K562 (cell line): ENCODE data around the gene ZNF319. TPM values are rescaled to one million over a fixed set of nuclear protein-coding genes. Genes with fewer than 3 reads are reported as not detected.

ENCODE experiments used
- AFF4 ChIP-seq: sonication (generic); formaldehyde crosslinking; IDR thresholded peaks from 2 replicates; pipeline ENCODE4 v1.8.0; 2023; ENCODE audit warnings: mild to moderate bottlenecking, missing genetic modification reagents
- FOXM1 ChIP-seq, 2 experiments: fragments of 450-650 bp in 1 of 2; sonication (generic) in 1 of 2; formaldehyde crosslinking in 1 of 2; IDR thresholded peaks; 2 replicates each; pipeline versions ENCODE4 v1.6.1 to v1.9.0; 2017 to 2022; ENCODE audit warnings: low read depth in 2 of 2, mild to moderate bottlenecking in 2 of 2, missing genetic modification reagents in 1 of 2, moderate library complexity in 1 of 2
- FOXP1 ChIP-seq: sonication (generic); formaldehyde crosslinking; IDR thresholded peaks from 2 replicates; pipeline ENCODE4 v1.8.0; 2022; ENCODE audit warnings: mild to moderate bottlenecking, missing genetic modification reagents
- FUS ChIP-seq: fragments of 200-400 bp; formaldehyde crosslinking; optimal IDR thresholded peaks from 2 replicates; pipeline ENCODE3; 2017; ENCODE audit warnings: low read depth, low read length
- HCFC1 ChIP-seq: IDR thresholded peaks from 2 replicates; pipeline ENCODE4 v1.6.1; 2012; ENCODE audit warnings: low read depth, low read length, improper control_type of control experiment
- HINFP ChIP-seq: fragments of 450-650 bp; conservative IDR thresholded peaks from 2 replicates; pipeline ENCODE4 v1.6.1; 2016; ENCODE audit warnings: missing genetic modification characterization, low read depth, mild to moderate bottlenecking, control low read depth, missing compliant biosample characterization
- HMBOX1 ChIP-seq: sonication (generic); IDR thresholded peaks from 2 replicates; pipeline ENCODE4 v1.6.1; 2016
- JUND ChIP-seq, 2 experiments: IDR thresholded peaks; 2 replicates in 1 of 2; 3 replicates in 1 of 2; pipeline ENCODE4 v1.6.1; 2011; ENCODE audit warnings: borderline replicate concordance in 2 of 2, low read depth in 2 of 2, low read length in 2 of 2, improper control_type of control experiment in 1 of 2, missing biosample characterization in 1 of 2, missing genetic modification characterization in 1 of 2, missing genetic modification reagents in 1 of 2
- KHSRP ChIP-seq: fragments of 450-650 bp; IDR thresholded peaks from 2 replicates; pipeline ENCODE4 v1.6.1; 2017
- L3MBTL2 ChIP-seq: fragments of 450-650 bp; IDR thresholded peaks from 2 replicates; pipeline ENCODE4 v1.6.1; 2016; ENCODE audit warnings: mild to moderate bottlenecking, moderate library complexity
- MTA1 ChIP-seq: fragments of 450-650 bp; IDR thresholded peaks from 2 replicates; pipeline ENCODE4 v1.6.1; 2017; ENCODE audit warnings: borderline replicate concordance
- MYBL2 ChIP-seq, 2 experiments: fragments of 450-650 bp in 1 of 2; sonication (generic) in 1 of 2; formaldehyde crosslinking in 1 of 2; IDR thresholded peaks; 2 replicates each; pipeline versions ENCODE4 v1.6.1 to v1.8.1; 2017 to 2022; ENCODE audit warnings: borderline replicate concordance in 1 of 2, inconsistent platforms in 1 of 2, low read depth in 1 of 2, mild to moderate bottlenecking in 1 of 2, missing genetic modification reagents in 1 of 2, moderate library complexity in 1 of 2
- MYNN ChIP-seq, 2 experiments: sonication (generic); formaldehyde crosslinking in 1 of 2; IDR thresholded peaks; 2 replicates each; pipeline versions ENCODE4 v1.5.0 to v1.6.1; 2016 to 2020; ENCODE audit warnings: antibody characterized with exemption in 1 of 2, missing genetic modification reagents in 1 of 2
- NFIC ChIP-seq: fragments of 450-650 bp; IDR thresholded peaks from 2 replicates; pipeline ENCODE4 v1.6.1; 2017; ENCODE audit warnings: mild to moderate bottlenecking, inconsistent platforms
- NONO ChIP-seq, 2 experiments: fragments of 200-400 bp in 1 of 2; fragments of 450-650 bp in 1 of 2; formaldehyde crosslinking in 1 of 2; IDR thresholded peaks; 2 replicates each; pipeline ENCODE4 v1.6.1; 2017; ENCODE audit warnings: low read depth in 2 of 2, mild to moderate bottlenecking in 2 of 2, moderate library complexity in 2 of 2, low read length in 1 of 2
- PTTG1 ChIP-seq: fragments of 450-650 bp; IDR thresholded peaks from 2 replicates; pipeline ENCODE4 v1.6.1; 2016; ENCODE audit warnings: low read depth, mild to moderate bottlenecking, missing genetic modification characterization, missing compliant biosample characterization
- RAD21 ChIP-seq, 2 experiments: fragments of 250-450 bp in 1 of 2; fragments of 450-650 bp in 1 of 2; sonication (Bioruptor Pico) in 1 of 2; formaldehyde crosslinking in 1 of 2; IDR thresholded peaks in 1 of 2; conservative IDR thresholded peaks in 1 of 2; 2 replicates each; pipeline versions ENCODE4 v1.4.0 to v1.8.0; 2020 to 2022; ENCODE audit warnings: mild to moderate bottlenecking in 2 of 2, moderate library complexity in 1 of 2
- THRAP3 ChIP-seq: fragments of 450-650 bp; IDR thresholded peaks from 2 replicates; pipeline ENCODE4 v1.6.1; 2016; ENCODE audit warnings: mild to moderate bottlenecking, inconsistent platforms, borderline replicate concordance
- ZFX ChIP-seq: sonication (generic); formaldehyde crosslinking; IDR thresholded peaks from 2 replicates; pipeline ENCODE4 v1.8.0; 2022; ENCODE audit warnings: mild to moderate bottlenecking, missing genetic modification reagents, moderate library complexity
- polyA plus RNA-seq, 8 experiments: library from polyadenylated mRNA; depleted of rRNA in 4 of 8; stranded (reverse) in 5 of 8; unstranded in 3 of 8; fragments of >200 nt; fragmentation: Nextera tagmentation in 2 of 8; fragmentation: Illumina TruSeq in 1 of 8; extraction: Ambion mirVana in 2 of 8; extraction: Trizol in 1 of 8; gene quantifications; 2 replicates each; pipeline versions ENCODE4 v1.2.1 to v1.2.3, GENCODE V29; 2011 to 2014; ENCODE audit warnings: inconsistent platforms in 1 of 8, missing spikeins in 1 of 8
- total RNA-seq, 7 experiments: library from RNA; depleted of rRNA in 6 of 7; stranded (reverse); fragments of >200 nt in 6 of 7; fragmentation: Illumina TruSeq in 2 of 7; extraction: Trizol in 2 of 7; gene quantifications; 2 replicates each; pipeline versions ENCODE4 v1.2.1 to v1.2.3, GENCODE V29; 2011 to 2021; ENCODE audit warnings: low replicate concordance in 1 of 7

Gene ZNF319
- total and polyA plus RNA-seq, 9 of the 15 experiments (the other 6 are each of a cell fraction or from before 2014, with no cell fraction given): 0.20 to 5.7 (median 1.4) TPM

- TF ChIP-seq HINFP (tag) (no peak), MYNN (IDR thresholded peaks at IDR 0.05) (no peak; the same call in 1 of the 2 replicates), MYNN (CRISPR knock-in tag; IDR thresholded peaks at IDR 0.05) (no peak), L3MBTL2 (0 out of 2 replicates have a peak, but pooled peaks have one; percentile 7), RAD21 (CRISPR knock-in tag; conservative IDR thresholded peaks at IDR 0.05 in 1 of 2, IDR thresholded peaks at IDR 0.05 in 1 of 2) (peak in 1 of 2 experiments; percentile 29; a peak in 2 of 4 replicates), FOXP1 (CRISPR knock-in tag) (0 out of 2 replicates have a peak, but pooled peaks have one; percentile 40), KHSRP (no peak), THRAP3 (no peak), HCFC1 (no peak), AFF4 (CRISPR knock-in tag) (no peak), NFIC (peak; percentile 30; the same call in 1 of the 2 replicates), NONO (IDR thresholded peaks at IDR 0.05; ENCODE audit: low read depth in 2 of 2, low read length in 1 of 2) (no peak), JUND (IDR thresholded peaks at IDR 0.05; ENCODE audit: borderline replicate concordance, low read depth, low read length) (peak; percentile 65), JUND (tag; IDR thresholded peaks at IDR 0.05; ENCODE audit: borderline replicate concordance, low read depth, low read length) (no peak; the same call in 2 of the 3 replicates), FOXM1 (IDR thresholded peaks at IDR 0.05; ENCODE audit: low read depth) (no peak), FOXM1 (CRISPR knock-in tag; IDR thresholded peaks at IDR 0.05; ENCODE audit: low read depth) (no peak), MTA1 (peak; percentile 28; the same call in 1 of the 2 replicates), ZFX (CRISPR knock-in tag) (peak; percentile 27; the same call in 1 of the 2 replicates), HMBOX1 (no peak), PTTG1 (tag) (no peak), FUS (no peak), MYBL2 (IDR thresholded peaks at IDR 0.05; ENCODE audit: low read depth) (no peak), MYBL2 (CRISPR knock-in tag; IDR thresholded peaks at IDR 0.05; ENCODE audit: borderline replicate concordance) (no peak)
Observed at GRCh38 chr16:57977418-57978069, 22.9 kb downstream of the ZNF319 start (continued).
